HepG2 (cell line): Measurements from ENCODE around the gene ATG4B. TPM values are rescaled to one million over a fixed set of nuclear protein-coding genes. Genes with fewer than 3 reads are reported as not detected.

ENCODE experiments used
- ATAC-seq: fragments of 200-7000 bp; cut with Tn5 transposase; 3 replicates; pipeline ENCODE4 v1.9.1; 2020; ENCODE audit warnings: mild to moderate bottlenecking, moderate library complexity
- BruUV-seq: library from RNA; stranded (reverse); fragments of 400-500 nt; replicated peaks from 2 replicates; lab custom pipeline; 2021; lab: Mats Ljungman, UMichigan
- CTCF ChIA-PET: fragments of 300-600 bp; formaldehyde crosslinking; extraction: SDS; loops from one replicate; lab custom pipeline; 2021; ENCODE audit warnings: low total read pairs, inconsistent platforms, low intra/inter-chr PET ratio; lab: Yijun Ruan, JAX
- POLR2A ChIA-PET: fragments of 350-600 bp; sonication (Branson Sonifier 250); formaldehyde crosslinking; loops from one replicate; lab custom pipeline; 2020; ENCODE audit warnings: antibody characterized with exemption, inconsistent platforms; lab: Yijun Ruan, JAX
- DNase-seq: peaks from one replicate; pipeline ENCODE4 v3.0.0-alpha.2; 2015; ENCODE audit warnings: low spot score
- FAIRE-seq: peaks from 3 replicates; lab custom pipeline; 2011; peaks lifted over from hg19 to GRCh38; lab: Jason Lieb, UNC
- H2AFZ ChIP-seq: one replicate; pipeline ENCODE4 v1.6.1; 2011; ENCODE audit warnings: low read length, inconsistent platforms
- H3K27ac ChIP-seq: fragments of 300-600 bp; 3 replicates; pipeline ENCODE4 v1.8.0; 2011; ENCODE audit warnings: mixed run types, mild to moderate bottlenecking, mixed read lengths, low read length, inconsistent platforms; ENCODE audit not compliant: insufficient read depth; ENCODE audit errors: extremely low read length
- H3K27me3 ChIP-seq, 2 experiments: fragments of 200-600 bp in 1 of 2; 2 replicates in 1 of 2; 3 replicates in 1 of 2; pipeline versions ENCODE4 v1.6.0 to v1.8.0; 2011; ENCODE audit warnings: low read length in 2 of 2, mild to moderate bottlenecking in 2 of 2, moderate library complexity in 2 of 2, inconsistent platforms in 1 of 2; ENCODE audit not compliant: insufficient read depth in 2 of 2, control insufficient read depth in 1 of 2
- H3K36me3 ChIP-seq, 2 experiments: fragments of 200-600 bp in 1 of 2; replicated peaks in 1 of 2; 2 replicates in 1 of 2; 3 replicates in 1 of 2; pipeline versions ENCODE4 v1.5.1 to v1.8.0; 2011; ENCODE audit warnings: low read length in 2 of 2, inconsistent platforms in 1 of 2; ENCODE audit not compliant: insufficient read depth in 2 of 2, control insufficient read depth in 1 of 2
- H3K4me1 ChIP-seq: 2 replicates; pipeline ENCODE4 v1.5.1; 2012; ENCODE audit warnings: low read length, inconsistent platforms; ENCODE audit not compliant: insufficient read depth
- H3K4me2 ChIP-seq: 2 replicates; pipeline ENCODE4 v1.6.0; 2011; ENCODE audit warnings: low read depth, low read length, inconsistent platforms
- H3K4me3 ChIP-seq, 3 experiments: fragments of 200-600 bp in 1 of 3; sonication (generic), shearing (Covaris generic) in 1 of 3; replicated peaks in 1 of 3; 2 replicates each; pipeline ENCODE4 v1.5.1; 2011 to 2016; ENCODE audit warnings: low read length in 3 of 3, inconsistent platforms in 2 of 3, low read depth in 2 of 3, mild to moderate bottlenecking in 2 of 3, control low read depth in 1 of 3, mixed read lengths in 1 of 3; ENCODE audit not compliant: insufficient read depth in 1 of 3
- H3K79me2 ChIP-seq: one replicate; pipeline ENCODE4 v1.6.1; 2011; ENCODE audit warnings: low read length, inconsistent platforms; ENCODE audit not compliant: insufficient read depth
- H3K9ac ChIP-seq: 2 replicates; pipeline ENCODE4 v1.6.0; 2011; ENCODE audit warnings: mild to moderate bottlenecking, low read depth, low read length, inconsistent platforms; ENCODE audit not compliant: insufficient read depth
- H3K9me3 ChIP-seq: 2 replicates; pipeline ENCODE4 v1.5.1; 2012; ENCODE audit warnings: mild to moderate bottlenecking, low read length
- H4K20me1 ChIP-seq: 2 replicates; pipeline ENCODE4 v1.6.0; 2011; ENCODE audit warnings: inconsistent platforms, mild to moderate bottlenecking, low read length, moderate library complexity; ENCODE audit not compliant: insufficient read depth
- AGO2 ChIP-seq: fragments of 200-400 bp; formaldehyde crosslinking; optimal IDR thresholded peaks from 2 replicates; pipeline ENCODE3; 2017; ENCODE audit warnings: mild to moderate bottlenecking, low read depth, low read length, moderate library complexity
- KLF15 ChIP-seq: sonication (generic); formaldehyde crosslinking; IDR thresholded peaks from 2 replicates; pipeline ENCODE4 v1.8.1; 2023; ENCODE audit warnings: borderline replicate concordance, mild to moderate bottlenecking, inconsistent platforms, missing genetic modification reagents, mixed read lengths
- NFIB ChIP-seq: sonication (generic); formaldehyde crosslinking; IDR thresholded peaks from 2 replicates; pipeline ENCODE4 v1.9.0; 2021; ENCODE audit warnings: missing genetic modification reagents, mild to moderate bottlenecking, borderline replicate concordance
- NFKB2 ChIP-seq: sonication (generic); formaldehyde crosslinking; IDR thresholded peaks from 2 replicates; pipeline ENCODE4 v1.4.0; 2020; ENCODE audit warnings: missing genetic modification reagents, borderline replicate concordance
- RAD51 ChIP-seq: fragments of 450-650 bp; IDR thresholded peaks from 2 replicates; pipeline ENCODE4 v1.6.1; 2016; ENCODE audit warnings: borderline replicate concordance
- RBFOX2 ChIP-seq: fragments of 200-400 bp; formaldehyde crosslinking; IDR thresholded peaks from 2 replicates; pipeline ENCODE4 v1.6.1; 2017; ENCODE audit warnings: low read depth, mild to moderate bottlenecking, low read length
- SP140L ChIP-seq: sonication (generic); formaldehyde crosslinking; IDR thresholded peaks from 2 replicates; pipeline ENCODE4 v1.4.0; 2020; ENCODE audit warnings: missing genetic modification reagents, borderline replicate concordance
- SPEN ChIP-seq: sonication (generic); formaldehyde crosslinking; IDR thresholded peaks from 2 replicates; pipeline ENCODE4 v1.5.1; 2020; ENCODE audit warnings: low read depth, mild to moderate bottlenecking, missing genetic modification reagents
- SRY ChIP-seq: sonication (generic); formaldehyde crosslinking; IDR thresholded peaks from 2 replicates; pipeline ENCODE4 v1.8.0; 2022; ENCODE audit warnings: mild to moderate bottlenecking, missing genetic modification reagents
- ZNF451 ChIP-seq: sonication (generic); formaldehyde crosslinking; IDR thresholded peaks from 2 replicates; pipeline ENCODE4 v1.5.0; 2020; ENCODE audit warnings: mild to moderate bottlenecking, missing genetic modification reagents
- ZNF547 ChIP-seq: sonication (generic); formaldehyde crosslinking; IDR thresholded peaks from 2 replicates; pipeline ENCODE4 v1.5.1; 2020; ENCODE audit warnings: mild to moderate bottlenecking, missing genetic modification reagents
- WGBS: methylation state at CpG from one replicate; pipeline ENCODE4 v1.1.6; 2017; ENCODE audit warnings: low lambda C conversion rate; 5-methylcytosine and 5-hydroxymethylcytosine counted together
- in situ Hi-C: cut with HindIII; loops from 2 replicates; pipeline ENCODE4 v1.10.0; 2017; ENCODE audit warnings: low pct_unique_long_range_greater_than_20kb; ENCODE audit not compliant: extremely low pct_ligation_motif_present
- intact Hi-C: fragments of 100-400 bp; cut with micrococcal nuclease; formaldehyde crosslinking; loops from one replicate; pipeline ENCODE4 v1.10.0; 2022; ENCODE audit not compliant: unreplicated experiment
- polyA plus RNA-seq, 8 experiments: library from polyadenylated mRNA; depleted of rRNA in 3 of 8; stranded (reverse) in 7 of 8; unstranded in 1 of 8; fragments of >200 nt; fragmentation: Illumina TruSeq in 4 of 8; extraction: Trizol in 4 of 8; gene quantifications; 2 replicates each; pipeline versions ENCODE4 v1.2.1 to v1.2.3, GENCODE V29; 2011 to 2016; ENCODE audit warnings: low read depth in 4 of 8, missing spikeins in 1 of 8, mixed read lengths in 1 of 8; ENCODE audit not compliant: insufficient read depth in 1 of 8
- total RNA-seq, 5 experiments: library from RNA; depleted of rRNA; stranded (reverse); fragments of >200 nt; fragmentation: Illumina TruSeq; extraction: Trizol; gene quantifications; 2 replicates each; pipeline ENCODE4 v1.2.3, GENCODE V29; 2016; ENCODE audit warnings: low read depth in 1 of 5
- TF ChIP-seq, protein P1 (sequence below): sonication (generic); formaldehyde crosslinking; IDR thresholded peaks from 2 replicates; pipeline ENCODE4 v1.4.0; 2020; ENCODE audit warnings: missing genetic modification reagents
- TF ChIP-seq, protein P2 (sequence below): sonication (generic); formaldehyde crosslinking; IDR thresholded peaks from 2 replicates; pipeline ENCODE4 v1.4.0; 2020; ENCODE audit warnings: missing genetic modification reagents, mild to moderate bottlenecking, borderline replicate concordance
- TF ChIP-seq, protein P3 (sequence below): sonication (generic); formaldehyde crosslinking; IDR thresholded peaks from 2 replicates; pipeline ENCODE4 v1.5.0; 2020; ENCODE audit warnings: mild to moderate bottlenecking, missing genetic modification reagents, borderline replicate concordance

ATG4B gene
- total and polyA plus RNA-seq, 2 of the 13 experiments (the other 11 are each of a cell fraction or from before 2014, with no cell fraction given), result 95.5 to 239 TPM

DNA sequence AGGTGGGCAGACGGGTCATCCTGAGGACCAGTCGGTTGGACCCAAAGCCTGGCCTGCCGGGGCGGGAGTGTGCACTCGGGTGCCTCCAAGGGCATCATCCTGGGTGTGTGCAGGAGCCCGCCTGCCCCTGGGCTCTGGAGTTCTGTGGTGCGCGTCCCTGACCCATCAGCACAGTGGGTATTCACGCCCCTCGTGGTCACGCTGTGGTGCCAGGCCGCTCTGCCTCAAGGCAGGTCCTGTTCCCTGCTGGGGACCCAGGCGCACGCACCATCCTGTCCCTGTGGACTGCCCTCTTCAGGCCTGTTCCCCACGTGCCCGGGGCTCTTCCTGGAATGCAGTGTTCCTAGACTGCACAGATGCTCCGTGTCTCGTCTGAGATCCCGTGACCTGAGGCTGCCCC is 82.6 kb downstream of the ATG4B start (continued):
- TF ChIP-seq ZNF451 (CRISPR knock-in tag) (no peak), SRY (CRISPR knock-in tag) (no peak), NFIB (no peak), SPEN (no peak), RBFOX2 (0 out of 2 replicates have a peak, but pooled peaks have one; percentile 39), ZNF547 (CRISPR knock-in tag) (no peak)
- TF ChIP-seq, protein P1, sequence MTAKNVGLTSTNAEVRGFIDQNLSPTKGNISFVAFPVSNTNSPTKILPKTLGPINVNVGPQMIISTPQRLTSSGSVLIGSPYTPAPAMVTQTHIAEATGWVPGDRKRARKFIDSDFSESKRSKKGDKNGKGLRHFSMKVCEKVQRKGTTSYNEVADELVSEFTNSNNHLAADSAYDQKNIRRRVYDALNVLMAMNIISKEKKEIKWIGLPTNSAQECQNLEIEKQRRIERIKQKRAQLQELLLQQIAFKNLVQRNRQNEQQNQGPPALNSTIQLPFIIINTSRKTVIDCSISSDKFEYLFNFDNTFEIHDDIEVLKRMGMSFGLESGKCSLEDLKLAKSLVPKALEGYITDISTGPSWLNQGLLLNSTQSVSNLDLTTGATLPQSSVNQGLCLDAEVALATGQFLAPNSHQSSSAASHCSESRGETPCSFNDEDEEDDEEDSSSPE (CRISPR knock-in tag), result no peak
- TF ChIP-seq, protein P2, sequence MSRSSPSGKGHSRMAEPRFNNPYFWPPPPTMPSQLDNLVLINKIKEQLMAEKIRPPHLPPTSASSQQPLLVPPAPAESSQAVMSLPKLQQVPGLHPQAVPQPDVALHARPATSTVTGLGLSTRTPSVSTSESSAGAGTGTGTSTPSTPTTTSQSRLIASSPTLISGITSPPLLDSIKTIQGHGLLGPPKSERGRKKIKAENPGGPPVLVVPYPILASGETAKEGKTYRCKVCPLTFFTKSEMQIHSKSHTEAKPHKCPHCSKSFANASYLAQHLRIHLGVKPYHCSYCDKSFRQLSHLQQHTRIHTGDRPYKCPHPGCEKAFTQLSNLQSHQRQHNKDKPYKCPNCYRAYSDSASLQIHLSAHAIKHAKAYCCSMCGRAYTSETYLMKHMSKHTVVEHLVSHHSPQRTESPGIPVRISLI (CRISPR knock-in tag), result no peak
- TF ChIP-seq, all 625 proteins: peak for 2

DNA sequence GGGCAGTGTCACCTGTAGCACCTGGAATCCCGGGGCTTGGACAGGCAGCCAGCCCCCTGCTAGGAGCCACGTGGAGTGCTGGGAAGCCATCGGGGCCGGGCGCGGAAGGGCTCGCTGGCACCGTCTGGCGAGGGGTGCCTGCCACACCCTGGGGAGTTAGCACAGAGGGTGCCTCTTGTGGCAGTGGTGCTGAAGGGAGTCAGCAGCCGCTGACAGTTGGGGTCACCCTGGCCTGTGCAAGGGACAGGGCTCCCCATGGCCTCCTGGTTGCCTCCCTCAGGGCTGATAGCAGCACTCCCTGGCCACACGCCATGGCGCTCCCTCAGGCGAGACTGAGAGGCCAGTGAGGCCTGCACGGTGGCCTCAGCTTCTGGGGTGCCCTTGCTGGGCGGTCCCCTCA is 83.1 kb downstream of the ATG4B start:
- ATAC-seq, result peak; percentile 9
- intact Hi-C loops (no loop called here), in situ Hi-C loops (no loop called here)
- Histone ChIP-seq H3K27ac (no peak overlapping the region), H3K27me3 (no peaks in the 10 kb centered on the region), H2AFZ (no peak overlapping the region), H4K20me1 (no peaks in the 10 kb centered on the region), H3K9ac (no peak overlapping the region), H3K36me3 (peaks cover 33 to 77% of the 10 kb centered on the region in 2 experiments), H3K4me1 (no peaks in the 10 kb centered on the region), H3K4me3 (no peak overlapping the region), H3K4me2 (no peak overlapping the region), H3K79me2 (no peaks in the 10 kb centered on the region), H3K9me3 (no peaks in the 10 kb centered on the region)
- CTCF ChIA-PET, result no interaction called here
- WGBS, result 88% methylated on average over 10 of the region's 15 CpGs
- POLR2A ChIA-PET, result interaction anchor here (2.0 kb wide), 1 partner anchor 19 kb away, joined by 6 read pairs; the partner anchor contains the start of gene ING5
- DNase-seq, result no peak
- no peak for FAIRE-seq
- BruUV-seq, result no TSS peak
- TF ChIP-seq AGO2, result peak; percentile 80
- TF ChIP-seq, protein P3, sequence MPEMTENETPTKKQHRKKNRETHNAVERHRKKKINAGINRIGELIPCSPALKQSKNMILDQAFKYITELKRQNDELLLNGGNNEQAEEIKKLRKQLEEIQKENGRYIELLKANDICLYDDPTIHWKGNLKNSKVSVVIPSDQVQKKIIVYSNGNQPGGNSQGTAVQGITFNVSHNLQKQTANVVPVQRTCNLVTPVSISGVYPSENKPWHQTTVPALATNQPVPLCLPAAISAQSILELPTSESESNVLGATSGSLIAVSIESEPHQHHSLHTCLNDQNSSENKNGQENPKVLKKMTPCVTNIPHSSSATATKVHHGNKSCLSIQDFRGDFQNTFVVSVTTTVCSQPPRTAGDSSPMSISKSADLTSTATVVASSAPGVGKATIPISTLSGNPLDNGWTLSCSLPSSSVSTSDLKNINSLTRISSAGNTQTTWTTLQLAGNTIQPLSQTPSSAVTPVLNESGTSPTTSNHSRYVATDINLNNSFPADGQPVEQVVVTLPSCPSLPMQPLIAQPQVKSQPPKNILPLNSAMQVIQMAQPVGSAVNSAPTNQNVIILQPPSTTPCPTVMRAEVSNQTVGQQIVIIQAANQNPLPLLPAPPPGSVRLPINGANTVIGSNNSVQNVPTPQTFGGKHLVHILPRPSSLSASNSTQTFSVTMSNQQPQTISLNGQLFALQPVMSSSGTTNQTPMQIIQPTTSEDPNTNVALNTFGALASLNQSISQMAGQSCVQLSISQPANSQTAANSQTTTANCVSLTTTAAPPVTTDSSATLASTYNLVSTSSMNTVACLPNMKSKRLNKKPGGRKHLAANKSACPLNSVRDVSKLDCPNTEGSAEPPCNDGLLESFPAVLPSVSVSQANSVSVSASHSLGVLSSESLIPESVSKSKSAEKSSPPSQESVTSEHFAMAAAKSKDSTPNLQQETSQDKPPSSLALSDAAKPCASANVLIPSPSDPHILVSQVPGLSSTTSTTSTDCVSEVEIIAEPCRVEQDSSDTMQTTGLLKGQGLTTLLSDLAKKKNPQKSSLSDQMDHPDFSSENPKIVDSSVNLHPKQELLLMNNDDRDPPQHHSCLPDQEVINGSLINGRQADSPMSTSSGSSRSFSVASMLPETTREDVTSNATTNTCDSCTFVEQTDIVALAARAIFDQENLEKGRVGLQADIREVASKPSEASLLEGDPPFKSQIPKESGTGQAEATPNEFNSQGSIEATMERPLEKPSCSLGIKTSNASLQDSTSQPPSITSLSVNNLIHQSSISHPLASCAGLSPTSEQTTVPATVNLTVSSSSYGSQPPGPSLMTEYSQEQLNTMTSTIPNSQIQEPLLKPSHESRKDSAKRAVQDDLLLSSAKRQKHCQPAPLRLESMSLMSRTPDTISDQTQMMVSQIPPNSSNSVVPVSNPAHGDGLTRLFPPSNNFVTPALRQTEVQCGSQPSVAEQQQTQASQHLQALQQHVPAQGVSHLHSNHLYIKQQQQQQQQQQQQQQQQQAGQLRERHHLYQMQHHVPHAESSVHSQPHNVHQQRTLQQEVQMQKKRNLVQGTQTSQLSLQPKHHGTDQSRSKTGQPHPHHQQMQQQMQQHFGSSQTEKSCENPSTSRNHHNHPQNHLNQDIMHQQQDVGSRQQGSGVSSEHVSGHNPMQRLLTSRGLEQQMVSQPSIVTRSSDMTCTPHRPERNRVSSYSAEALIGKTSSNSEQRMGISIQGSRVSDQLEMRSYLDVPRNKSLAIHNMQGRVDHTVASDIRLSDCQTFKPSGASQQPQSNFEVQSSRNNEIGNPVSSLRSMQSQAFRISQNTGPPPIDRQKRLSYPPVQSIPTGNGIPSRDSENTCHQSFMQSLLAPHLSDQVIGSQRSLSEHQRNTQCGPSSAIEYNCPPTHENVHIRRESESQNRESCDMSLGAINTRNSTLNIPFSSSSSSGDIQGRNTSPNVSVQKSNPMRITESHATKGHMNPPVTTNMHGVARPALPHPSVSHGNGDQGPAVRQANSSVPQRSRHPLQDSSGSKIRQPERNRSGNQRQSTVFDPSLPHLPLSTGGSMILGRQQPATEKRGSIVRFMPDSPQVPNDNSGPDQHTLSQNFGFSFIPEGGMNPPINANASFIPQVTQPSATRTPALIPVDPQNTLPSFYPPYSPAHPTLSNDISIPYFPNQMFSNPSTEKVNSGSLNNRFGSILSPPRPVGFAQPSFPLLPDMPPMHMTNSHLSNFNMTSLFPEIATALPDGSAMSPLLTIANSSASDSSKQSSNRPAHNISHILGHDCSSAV (CRISPR knock-in tag), result no peak
- no peak for TF ChIP-seq SP140L
- TF ChIP-seq RAD51, result no peak
- no peak for TF ChIP-seq KLF15 (CRISPR knock-in tag)
- no peak for TF ChIP-seq NFKB2
